ENCODE measurements around the gene SERINC1. TPM values are rescaled to one million over a fixed set of nuclear protein-coding genes. Genes with fewer than 3 reads are reported as not detected.

The SERINC1 gene
- total RNA-seq, 1 donor from 2014 or later: 246 TPM

GRCh38 chr6:122432816-122433215, 38.8 kb downstream of the SERINC1 start:
- Histone ChIP-seq H3K4me3 (no peak overlapping the region), H3K27ac (no peak overlapping the region), H3K9me3 (no peaks in the 10 kb centered on the region), H3K4me1 (no peaks in the 10 kb centered on the region), H3K27me3 (no peaks in the 10 kb centered on the region), H3K36me3 (peaks cover 44% of the 10 kb centered on the region)
- ATAC-seq (no peak), DNase-seq (no peak)
- intact Hi-C loops (cut with DNase I): no loop called here
- TF ChIP-seq, protein P1, sequence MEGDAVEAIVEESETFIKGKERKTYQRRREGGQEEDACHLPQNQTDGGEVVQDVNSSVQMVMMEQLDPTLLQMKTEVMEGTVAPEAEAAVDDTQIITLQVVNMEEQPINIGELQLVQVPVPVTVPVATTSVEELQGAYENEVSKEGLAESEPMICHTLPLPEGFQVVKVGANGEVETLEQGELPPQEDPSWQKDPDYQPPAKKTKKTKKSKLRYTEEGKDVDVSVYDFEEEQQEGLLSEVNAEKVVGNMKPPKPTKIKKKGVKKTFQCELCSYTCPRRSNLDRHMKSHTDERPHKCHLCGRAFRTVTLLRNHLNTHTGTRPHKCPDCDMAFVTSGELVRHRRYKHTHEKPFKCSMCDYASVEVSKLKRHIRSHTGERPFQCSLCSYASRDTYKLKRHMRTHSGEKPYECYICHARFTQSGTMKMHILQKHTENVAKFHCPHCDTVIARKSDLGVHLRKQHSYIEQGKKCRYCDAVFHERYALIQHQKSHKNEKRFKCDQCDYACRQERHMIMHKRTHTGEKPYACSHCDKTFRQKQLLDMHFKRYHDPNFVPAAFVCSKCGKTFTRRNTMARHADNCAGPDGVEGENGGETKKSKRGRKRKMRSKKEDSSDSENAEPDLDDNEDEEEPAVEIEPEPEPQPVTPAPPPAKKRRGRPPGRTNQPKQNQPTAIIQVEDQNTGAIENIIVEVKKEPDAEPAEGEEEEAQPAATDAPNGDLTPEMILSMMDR (IDR thresholded peaks at IDR 0.05): no peak

GRCh38 chr6:122431780-122432179, 39.8 kb downstream of the SERINC1 start:
- ATAC-seq (no peak), DNase-seq (no peak)
- no peaks in the 10 kb centered on the region for H3K4me1 ChIP-seq
- no peak overlapping the region for H3K4me3 ChIP-seq
- H3K27me3 ChIP-seq: no peaks in the 10 kb centered on the region
- TF ChIP-seq, protein P1 (IDR thresholded peaks at IDR 0.05): no peak
- no peaks in the 10 kb centered on the region for H3K9me3 ChIP-seq
- H3K36me3 ChIP-seq: peaks cover 38% of the 10 kb centered on the region
- H3K27ac ChIP-seq: no peak overlapping the region
- intact Hi-C loops (cut with DNase I): no loop called here

DNA sequence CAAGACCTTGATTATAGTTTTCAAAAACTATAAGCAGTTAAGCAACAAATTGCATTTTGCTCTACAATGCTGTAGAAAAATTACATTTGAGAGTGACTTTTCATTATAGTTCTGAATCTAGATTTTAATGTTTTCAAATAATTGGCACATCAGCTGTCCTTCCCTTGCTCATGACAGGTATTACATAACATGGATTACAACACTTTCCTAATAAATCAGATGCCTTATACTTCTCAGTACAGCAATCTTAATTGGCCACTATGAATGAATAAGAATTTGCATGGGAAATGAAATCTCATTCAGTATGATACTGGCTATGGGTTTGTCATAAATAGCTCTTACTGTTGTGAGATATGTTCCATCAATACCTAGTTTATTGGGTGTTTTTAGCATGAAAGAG, 42.3 kb downstream of the SERINC1 start:
- no peaks in the 10 kb centered on the region for H3K27me3 ChIP-seq
- no peak for ATAC-seq
- no peaks in the 10 kb centered on the region for H3K9me3 ChIP-seq
- DNase-seq: no peak
- intact Hi-C loops (cut with DNase I): no loop called here
- no peak overlapping the region for H3K27ac ChIP-seq
- H3K4me3 ChIP-seq: no peak overlapping the region
- H3K36me3 ChIP-seq: peaks cover 44% of the 10 kb centered on the region
- TF ChIP-seq, protein P1 (IDR thresholded peaks at IDR 0.05): no peak
- no peaks in the 10 kb centered on the region for H3K4me1 ChIP-seq

- H3K9me3 ChIP-seq: no peaks in the 10 kb centered on the region
- no peaks in the 10 kb centered on the region for H3K27me3 ChIP-seq
- DNase-seq (no peak), ATAC-seq (no peak)
- TF ChIP-seq, protein P1 (IDR thresholded peaks at IDR 0.05): no peak
- no peaks in the 10 kb centered on the region for H3K4me1 ChIP-seq
- peaks cover 44% of the 10 kb centered on the region for H3K36me3 ChIP-seq
- no peak overlapping the region for H3K27ac ChIP-seq
- no peak overlapping the region for H3K4me3 ChIP-seq
- intact Hi-C loops (cut with DNase I): no loop called here
Observed at GRCh38 chr6:122428781-122429180, 42.8 kb downstream of the SERINC1 start.

- intact Hi-C loops (cut with DNase I): no loop called here
- H3K9me3 ChIP-seq: no peaks in the 10 kb centered on the region
- ATAC-seq (no peak), DNase-seq (no peak)
- no peaks in the 10 kb centered on the region for H3K27me3 ChIP-seq
- H3K36me3 ChIP-seq: peaks cover 49% of the 10 kb centered on the region
- no peak overlapping the region for H3K4me3 ChIP-seq
- no peaks in the 10 kb centered on the region for H3K4me1 ChIP-seq
- TF ChIP-seq, protein P1 (IDR thresholded peaks at IDR 0.05): no peak
- H3K27ac ChIP-seq: no peak overlapping the region
Observed at GRCh38 chr6:122426597-122426996, 45.0 kb downstream of the SERINC1 start.

DNA sequence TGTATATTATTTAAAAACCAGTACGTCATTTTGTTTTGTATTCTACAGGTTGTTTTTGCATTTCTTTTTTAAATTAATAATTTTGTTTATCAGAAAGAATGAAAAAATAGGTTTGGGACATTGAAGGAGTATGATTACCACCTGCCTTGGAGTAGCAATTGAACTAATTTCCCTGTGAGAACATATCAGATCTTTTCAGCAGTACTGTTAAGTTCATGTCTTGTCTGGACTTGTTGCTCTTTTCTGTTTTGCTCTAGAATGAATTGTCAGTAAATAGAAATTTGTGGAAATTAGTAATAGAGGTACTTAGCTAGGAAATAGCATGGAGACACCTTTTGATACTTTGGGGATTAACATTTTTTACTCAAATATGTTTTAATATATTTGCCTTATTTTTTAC, 47.9 kb downstream of the SERINC1 start:
- TF ChIP-seq, protein P1 (IDR thresholded peaks at IDR 0.05): no peak
- no peaks in the 10 kb centered on the region for H3K4me1 ChIP-seq
- H3K9me3 ChIP-seq: no peaks in the 10 kb centered on the region
- H3K4me3 ChIP-seq: no peak overlapping the region
- DNase-seq: no peak
- peaks cover 59% of the 10 kb centered on the region for H3K36me3 ChIP-seq
- intact Hi-C loops (cut with DNase I): no loop called here
- H3K27ac ChIP-seq: no peak overlapping the region
- no peak for ATAC-seq
- H3K27me3 ChIP-seq: no peaks in the 10 kb centered on the region

Data from upper lobe of right lung (tissue), 1 donor.